PC-9 (cell line): ENCODE results near the gene NAT8.
"Not testable (repeated sequence)": the region's sequence is repeated elsewhere in the genome, so short reads cannot be mapped to it uniquely, and the experiment has no call there.

Source experiments
- CTCF ChIP-seq: fragments of 200-600 bp; sonication (generic); conservative IDR thresholded peaks from 2 replicates; pipeline ENCODE4 v1.6.1; 2017; ENCODE audit warnings: mixed run types, antibody characterized with exemption, mild to moderate bottlenecking, moderate library complexity
- EZH2 ChIP-seq: fragments of 200-600 bp; sonication (generic); IDR thresholded peaks from 2 replicates; pipeline ENCODE4 v1.8.0; 2017; ENCODE audit warnings: antibody characterized with exemption, low read depth

- not testable (repeated sequence) for TF ChIP-seq CTCF, EZH2
Measured at GRCh38 chr2:73669976-73670375, 27.8 kb upstream of the NAT8 start.
